ENCODE results near the gene VWA1.

DNA sequence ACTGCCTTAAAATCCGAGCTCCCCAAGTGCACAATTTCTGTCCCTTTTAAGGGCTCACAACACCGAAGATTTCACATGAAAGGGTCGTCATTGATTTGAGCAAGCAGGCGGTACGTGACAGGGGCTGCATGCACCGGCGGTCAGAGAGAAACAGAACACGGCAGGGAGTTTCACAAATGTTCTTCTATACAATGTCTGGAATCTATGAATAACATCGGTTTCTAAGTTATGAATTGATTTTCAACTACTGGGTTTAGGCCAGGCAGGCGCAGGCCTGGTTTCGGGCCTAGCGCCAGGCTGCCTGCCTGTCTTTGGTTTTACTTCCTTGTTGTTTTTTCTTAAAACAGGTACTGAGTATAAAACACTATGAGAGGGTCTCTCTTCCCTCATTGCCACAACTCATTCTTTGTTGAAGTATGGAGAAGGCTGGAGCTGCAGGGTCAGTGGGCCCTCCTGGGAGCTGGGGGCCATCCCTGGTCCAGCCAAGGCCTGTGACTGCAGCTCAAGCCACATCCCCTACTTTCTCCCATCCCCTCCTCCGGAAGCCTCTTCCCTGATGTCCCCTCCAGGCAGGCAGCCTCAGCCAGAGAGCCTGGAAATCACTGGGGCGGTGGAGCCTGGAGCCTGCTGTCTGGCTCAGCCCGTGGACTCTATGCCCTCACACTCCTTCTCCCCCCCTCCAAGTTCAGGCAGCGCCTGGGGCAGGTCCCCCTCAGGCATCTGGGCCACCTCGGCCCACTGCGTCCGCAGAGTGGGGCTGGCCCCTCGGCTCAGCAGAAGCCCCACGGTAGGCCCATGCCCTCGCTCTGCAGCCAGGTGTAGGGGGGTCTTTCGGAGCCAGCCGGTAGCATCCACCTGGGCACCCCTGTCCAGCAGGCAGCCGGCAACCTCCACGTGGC, 16.8 kb upstream of the VWA1 start:
- TF ChIP-seq, protein P1, sequence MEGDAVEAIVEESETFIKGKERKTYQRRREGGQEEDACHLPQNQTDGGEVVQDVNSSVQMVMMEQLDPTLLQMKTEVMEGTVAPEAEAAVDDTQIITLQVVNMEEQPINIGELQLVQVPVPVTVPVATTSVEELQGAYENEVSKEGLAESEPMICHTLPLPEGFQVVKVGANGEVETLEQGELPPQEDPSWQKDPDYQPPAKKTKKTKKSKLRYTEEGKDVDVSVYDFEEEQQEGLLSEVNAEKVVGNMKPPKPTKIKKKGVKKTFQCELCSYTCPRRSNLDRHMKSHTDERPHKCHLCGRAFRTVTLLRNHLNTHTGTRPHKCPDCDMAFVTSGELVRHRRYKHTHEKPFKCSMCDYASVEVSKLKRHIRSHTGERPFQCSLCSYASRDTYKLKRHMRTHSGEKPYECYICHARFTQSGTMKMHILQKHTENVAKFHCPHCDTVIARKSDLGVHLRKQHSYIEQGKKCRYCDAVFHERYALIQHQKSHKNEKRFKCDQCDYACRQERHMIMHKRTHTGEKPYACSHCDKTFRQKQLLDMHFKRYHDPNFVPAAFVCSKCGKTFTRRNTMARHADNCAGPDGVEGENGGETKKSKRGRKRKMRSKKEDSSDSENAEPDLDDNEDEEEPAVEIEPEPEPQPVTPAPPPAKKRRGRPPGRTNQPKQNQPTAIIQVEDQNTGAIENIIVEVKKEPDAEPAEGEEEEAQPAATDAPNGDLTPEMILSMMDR (IDR thresholded peaks at IDR 0.05), result no peak
- no peak for TF ChIP-seq POLR2AphosphoS5 (IDR thresholded peaks at IDR 0.05; ENCODE audit: low read depth, low read length)
- no peak for TF ChIP-seq TCF7L2 (IDR thresholded peaks at IDR 0.05; ENCODE audit: low read depth, low read length)
- TF ChIP-seq, protein P2, sequence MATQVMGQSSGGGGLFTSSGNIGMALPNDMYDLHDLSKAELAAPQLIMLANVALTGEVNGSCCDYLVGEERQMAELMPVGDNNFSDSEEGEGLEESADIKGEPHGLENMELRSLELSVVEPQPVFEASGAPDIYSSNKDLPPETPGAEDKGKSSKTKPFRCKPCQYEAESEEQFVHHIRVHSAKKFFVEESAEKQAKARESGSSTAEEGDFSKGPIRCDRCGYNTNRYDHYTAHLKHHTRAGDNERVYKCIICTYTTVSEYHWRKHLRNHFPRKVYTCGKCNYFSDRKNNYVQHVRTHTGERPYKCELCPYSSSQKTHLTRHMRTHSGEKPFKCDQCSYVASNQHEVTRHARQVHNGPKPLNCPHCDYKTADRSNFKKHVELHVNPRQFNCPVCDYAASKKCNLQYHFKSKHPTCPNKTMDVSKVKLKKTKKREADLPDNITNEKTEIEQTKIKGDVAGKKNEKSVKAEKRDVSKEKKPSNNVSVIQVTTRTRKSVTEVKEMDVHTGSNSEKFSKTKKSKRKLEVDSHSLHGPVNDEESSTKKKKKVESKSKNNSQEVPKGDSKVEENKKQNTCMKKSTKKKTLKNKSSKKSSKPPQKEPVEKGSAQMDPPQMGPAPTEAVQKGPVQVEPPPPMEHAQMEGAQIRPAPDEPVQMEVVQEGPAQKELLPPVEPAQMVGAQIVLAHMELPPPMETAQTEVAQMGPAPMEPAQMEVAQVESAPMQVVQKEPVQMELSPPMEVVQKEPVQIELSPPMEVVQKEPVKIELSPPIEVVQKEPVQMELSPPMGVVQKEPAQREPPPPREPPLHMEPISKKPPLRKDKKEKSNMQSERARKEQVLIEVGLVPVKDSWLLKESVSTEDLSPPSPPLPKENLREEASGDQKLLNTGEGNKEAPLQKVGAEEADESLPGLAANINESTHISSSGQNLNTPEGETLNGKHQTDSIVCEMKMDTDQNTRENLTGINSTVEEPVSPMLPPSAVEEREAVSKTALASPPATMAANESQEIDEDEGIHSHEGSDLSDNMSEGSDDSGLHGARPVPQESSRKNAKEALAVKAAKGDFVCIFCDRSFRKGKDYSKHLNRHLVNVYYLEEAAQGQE (IDR thresholded peaks at IDR 0.05; ENCODE audit: insufficient read depth in 1 of 2, low read depth in 2 of 2, low read length in 1 of 2), result no peak
- TF ChIP-seq SIN3A (IDR thresholded peaks at IDR 0.05; ENCODE audit: borderline replicate concordance, insufficient read depth, low read depth, low read length), result no peak
